SH-SY5Y (cell line): ENCODE results near the gene RNF166.

Source experiments
- GATA2 ChIP-seq: IDR thresholded peaks from 2 replicates; pipeline ENCODE4 v1.6.1; 2011; ENCODE audit warnings: mild to moderate bottlenecking, low read depth, low read length
- GATA3 ChIP-seq: IDR thresholded peaks from 2 replicates; pipeline ENCODE4 v1.6.1; 2011; ENCODE audit warnings: low read depth, mild to moderate bottlenecking, low read length, moderate library complexity

RNF166 gene

DNA sequence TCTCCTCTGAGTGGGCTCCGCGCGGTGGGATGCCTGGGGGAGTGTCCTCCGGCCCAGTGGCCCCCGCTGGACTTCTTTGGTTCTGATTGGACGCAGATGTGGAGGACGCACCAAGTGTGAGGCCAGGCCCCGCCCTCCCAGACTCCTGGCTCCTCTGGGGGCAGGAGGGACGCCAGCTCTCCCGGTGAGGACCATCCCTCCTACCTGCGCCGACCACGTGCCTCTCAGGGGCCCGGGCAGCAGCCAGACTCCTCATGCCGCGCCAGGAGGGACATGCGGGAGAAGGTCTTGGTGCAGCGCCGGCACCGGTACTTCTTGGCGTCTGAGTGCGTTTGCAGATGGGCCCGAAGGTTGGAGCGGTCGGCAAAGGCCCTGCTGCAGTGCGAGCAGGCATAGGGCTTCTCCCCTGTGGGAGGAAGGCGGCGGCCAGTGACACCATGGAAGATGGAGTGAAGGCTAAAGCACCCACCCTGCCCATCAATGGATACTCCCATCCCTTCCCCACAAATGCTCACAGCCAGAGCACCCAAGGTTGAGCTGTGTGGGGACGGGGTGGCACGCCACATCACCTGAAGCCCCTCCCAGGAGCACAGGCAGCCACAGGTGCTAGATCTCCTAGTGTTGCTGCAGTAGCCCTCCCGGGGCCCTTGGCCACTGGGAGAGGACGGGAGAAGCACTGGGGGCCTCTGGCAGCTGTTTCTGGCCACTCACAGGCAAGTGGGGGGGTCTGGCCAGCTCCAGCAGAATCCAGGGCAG, 27.8 kb downstream of the RNF166 start:
- TF ChIP-seq GATA3, result no peak
- no peak for TF ChIP-seq GATA2

DNA sequence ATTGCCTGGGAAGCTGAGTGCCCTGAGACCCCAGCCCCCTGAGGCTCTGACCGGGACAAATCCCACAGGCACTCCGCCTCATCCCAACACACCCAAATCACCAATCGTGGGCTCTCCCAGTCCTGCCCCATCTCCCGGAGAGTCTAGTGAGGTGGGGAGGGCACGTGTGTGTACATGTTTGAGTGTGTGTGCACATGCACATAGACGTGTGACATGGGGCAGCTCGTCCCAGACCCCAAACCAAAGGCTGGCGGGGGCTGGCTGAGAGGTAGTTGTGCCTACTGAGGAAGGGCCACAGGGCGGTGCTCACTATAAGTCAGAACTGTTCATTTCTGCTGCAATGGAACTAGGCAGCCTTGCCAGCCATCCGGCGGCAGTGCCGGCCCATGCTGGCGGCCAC, 28.5 kb downstream of the RNF166 start:
- TF ChIP-seq GATA2 (no peak), GATA3 (no peak)

DNA sequence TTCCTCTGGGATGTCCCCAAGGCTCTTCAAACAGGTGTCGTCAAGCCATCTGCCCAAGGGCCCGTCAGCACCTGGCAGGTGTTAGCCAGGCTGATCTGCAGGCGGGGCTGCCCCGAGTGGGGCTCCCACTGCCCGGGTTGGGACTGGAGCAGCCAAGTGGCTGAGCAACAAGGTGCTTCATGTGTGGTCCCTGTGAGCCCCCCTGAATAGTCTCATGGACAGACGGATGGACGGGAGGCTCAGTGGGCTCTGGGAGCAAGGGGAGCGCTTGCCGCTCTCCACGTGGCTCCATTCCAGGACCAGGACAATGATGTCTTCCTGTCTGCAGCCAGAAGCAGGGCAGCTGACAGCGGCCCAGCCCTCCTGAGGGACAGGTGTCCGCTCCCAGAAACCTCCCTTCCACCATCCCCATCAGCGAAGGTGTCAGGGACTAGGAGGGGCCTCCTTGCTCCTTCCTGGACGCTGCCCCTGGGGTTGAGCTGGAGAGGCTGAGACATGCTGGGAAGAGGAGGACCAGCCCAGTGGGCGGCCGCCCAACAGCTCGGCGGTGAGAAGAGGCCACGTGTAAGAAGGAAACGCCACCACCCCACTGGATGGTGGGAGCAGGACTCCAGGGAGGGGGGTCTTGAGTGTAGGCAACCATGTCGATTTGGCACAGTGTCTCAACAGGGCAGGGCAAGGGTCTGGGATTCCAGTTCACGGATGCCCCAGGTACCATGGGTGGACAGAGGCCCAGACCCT, 29.5 kb downstream of the RNF166 start:
- TF ChIP-seq GATA2, result no peak
- TF ChIP-seq GATA3, result no peak

DNA sequence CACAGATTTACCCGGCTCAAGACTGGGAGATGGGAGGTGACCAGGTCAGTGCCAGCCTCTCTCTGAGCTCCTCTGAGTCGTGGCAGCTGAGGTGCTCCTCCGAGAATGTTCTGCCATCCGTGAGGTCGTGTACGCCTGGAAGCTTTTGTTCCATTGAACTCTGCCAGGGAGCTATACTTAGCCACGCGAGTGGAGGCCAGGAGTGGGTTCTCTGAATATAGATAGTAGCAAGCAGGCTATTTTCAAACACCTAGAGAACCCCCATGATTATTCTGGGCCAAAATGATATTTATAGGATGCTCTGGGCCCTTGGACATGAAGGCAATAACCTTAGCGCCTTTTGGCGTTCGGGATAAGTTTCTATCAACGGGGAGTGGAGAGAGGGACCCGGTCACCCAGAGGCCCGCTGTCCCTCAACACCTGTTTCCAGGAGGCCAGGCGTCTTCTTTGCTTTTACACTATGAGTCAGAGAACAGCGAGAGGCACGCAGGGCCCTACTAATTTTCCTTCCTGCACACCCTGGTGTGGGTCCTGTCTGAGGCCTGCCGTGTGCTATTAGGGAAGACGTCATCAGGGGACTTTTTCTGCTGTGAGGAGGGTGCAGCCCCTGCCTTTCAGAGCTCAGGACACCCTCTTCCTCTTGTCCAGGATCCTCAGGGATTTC, 32.4 kb downstream of the RNF166 start:
- no peak for TF ChIP-seq GATA2
- no peak for TF ChIP-seq GATA3

DNA sequence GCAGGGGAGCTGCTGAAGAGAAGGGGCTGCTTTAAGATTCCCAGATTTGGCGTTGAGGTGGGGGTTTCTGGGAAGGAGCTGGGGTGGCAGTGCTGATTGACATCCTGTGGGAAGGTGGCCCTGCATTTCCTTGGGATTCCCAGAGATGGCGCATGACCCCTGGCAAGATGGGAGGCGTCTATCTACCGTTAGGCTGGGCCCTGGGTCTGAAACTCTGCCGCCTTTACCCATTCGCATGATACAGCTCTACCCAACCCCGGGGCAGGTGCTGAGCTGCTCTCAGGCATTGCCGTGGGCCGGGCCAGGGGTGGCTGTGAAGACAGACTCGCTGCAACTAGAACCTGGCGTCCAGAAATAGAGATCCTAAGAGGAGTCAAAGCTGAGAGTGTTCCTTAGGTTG, 33.4 kb downstream of the RNF166 start:
- TF ChIP-seq GATA2, result no peak

DNA sequence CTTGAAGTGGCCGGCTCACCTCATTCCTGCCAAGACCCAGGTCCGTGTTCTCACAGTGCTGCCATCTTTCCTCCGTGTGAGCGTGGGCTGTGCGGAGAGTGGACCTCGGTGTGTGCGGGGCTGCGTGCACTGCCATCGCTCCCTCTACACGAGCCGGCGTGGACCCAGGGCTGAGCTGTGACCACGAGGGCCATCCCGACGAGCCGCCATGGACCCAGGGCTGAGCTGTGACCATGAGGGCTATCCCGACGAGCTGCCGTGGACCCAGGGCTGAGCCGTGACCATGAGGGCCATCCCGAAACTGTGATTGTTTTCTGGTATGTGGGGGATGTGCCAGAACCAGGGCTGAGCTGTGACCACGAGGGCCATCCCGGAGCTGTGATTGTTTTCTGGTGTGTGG, 34.4 kb downstream of the RNF166 start:
- no peak for TF ChIP-seq GATA3
- no peak for TF ChIP-seq GATA2

DNA sequence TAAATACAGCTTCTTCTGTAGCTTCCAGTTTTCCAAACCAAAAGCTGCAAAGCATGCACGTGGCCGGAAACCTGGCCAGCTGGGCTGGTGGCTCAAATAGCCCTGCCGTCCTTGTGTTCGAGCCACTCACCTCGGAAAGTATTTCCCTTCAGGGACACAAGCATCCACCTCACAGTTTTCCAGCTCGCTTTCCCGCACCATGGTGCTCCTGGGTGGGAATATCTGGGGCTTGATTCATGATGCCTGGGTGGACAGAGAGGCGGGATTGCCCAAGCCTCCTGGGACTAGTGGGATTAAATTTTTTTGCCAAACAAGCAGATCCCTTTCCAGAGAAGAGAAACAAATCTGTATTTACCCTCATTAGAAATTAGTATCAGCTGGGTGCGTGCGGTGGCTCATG, 36.2 kb downstream of the RNF166 start:
- TF ChIP-seq GATA2 (no peak), GATA3 (no peak)

DNA sequence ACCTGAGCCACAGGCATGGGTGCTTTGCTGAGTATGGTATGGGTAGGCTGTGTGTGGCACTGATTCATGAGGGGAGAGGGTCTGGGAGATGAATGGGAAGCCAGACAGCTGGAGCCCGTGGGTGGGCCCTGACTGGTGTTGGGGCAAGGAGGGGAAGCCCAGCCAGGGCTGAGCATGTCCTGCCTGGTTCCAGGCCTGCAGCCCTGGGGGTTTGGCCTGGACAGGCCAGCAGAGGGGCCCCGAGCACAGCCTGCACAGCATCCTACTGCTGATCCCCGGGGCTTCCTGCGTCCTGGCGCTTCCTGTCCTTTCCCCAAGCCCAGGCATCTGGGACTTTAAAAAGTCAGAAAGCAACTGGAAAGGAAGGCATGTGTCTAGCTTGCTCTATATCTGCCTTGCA, 38.7 kb downstream of the RNF166 start:
- TF ChIP-seq GATA3, result no peak
- TF ChIP-seq GATA2, result no peak

DNA sequence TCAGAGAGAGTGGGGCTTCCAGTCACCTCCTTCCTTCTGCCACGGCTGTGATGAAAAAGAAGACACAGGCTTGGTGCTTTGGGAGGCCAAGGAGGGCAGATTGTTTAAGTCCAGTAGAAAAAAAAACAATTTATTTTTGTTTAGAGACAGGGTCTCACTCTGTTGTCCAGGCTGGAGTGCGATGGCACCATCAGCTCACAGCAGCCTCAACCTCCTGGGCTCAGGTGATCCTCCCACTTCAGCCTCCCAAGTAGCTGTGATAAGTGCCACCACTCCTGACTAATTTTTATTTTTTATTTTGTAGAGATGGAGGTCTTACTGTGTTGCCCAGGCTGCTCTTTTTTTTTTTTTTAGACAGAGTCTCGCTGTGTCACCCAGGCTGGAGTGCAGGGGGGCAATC, 40.6 kb downstream of the RNF166 start:
- TF ChIP-seq GATA3 (no peak), GATA2 (no peak)

DNA sequence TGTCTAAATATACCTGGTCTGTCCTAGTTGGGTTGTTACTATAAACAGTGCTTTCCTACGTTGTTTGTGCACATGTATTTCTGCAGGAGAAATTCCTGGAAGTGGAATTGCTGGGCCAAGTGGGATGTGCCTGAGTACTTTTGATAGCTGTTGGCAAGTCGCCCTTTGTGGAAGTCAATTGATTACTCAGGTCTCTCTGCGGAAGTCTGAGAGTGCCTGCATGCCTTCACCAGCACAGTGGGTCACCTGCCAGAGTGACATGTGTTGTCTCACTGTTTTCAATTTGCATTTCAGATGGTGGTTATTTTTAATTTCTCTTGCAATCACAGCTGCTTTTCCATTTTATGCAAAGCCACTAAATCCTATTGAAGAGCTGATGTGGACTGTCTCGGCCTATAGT, 41.1 kb downstream of the RNF166 start:
- TF ChIP-seq GATA2, result no peak
- TF ChIP-seq GATA3, result no peak

DNA sequence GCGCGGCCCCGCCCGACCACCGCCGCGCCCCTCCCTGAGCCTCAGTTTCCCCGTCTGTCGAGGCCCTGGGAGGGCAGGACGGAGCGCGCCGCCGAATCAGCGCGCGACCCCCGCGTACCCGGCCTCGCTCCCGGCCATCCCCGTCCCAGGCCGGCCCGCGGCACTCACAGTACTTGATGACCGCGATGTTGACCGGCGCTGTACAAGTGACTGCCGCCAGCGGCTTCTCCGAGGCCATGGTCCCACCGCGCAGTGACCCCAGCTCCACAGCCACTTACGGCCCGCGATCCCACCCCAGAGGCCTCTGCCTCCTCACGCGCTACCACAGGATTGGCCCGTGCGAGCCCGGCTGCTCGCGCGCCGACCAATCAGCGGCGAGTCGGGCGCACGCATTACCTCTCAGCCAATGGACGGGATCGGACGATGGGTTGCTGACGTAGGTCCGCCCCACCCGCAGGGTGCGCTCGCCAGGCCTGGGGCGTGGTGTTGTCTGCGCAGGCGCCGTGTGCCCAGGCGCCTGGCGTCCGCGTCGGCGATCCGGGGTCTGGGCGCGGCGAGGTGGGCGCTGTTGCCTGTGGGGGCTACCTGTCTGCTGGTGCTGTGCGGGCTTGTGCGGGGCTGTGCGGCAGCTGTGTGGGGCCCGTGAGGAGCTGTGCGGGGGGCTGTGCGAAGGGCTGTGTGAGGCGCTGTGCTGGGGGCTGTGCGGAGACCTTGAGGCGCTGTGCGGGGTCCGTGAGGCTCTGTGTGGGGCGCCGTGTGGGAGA, 43.2 kb downstream of the RNF166 start, which contains the start of gene MVD:
MVD (minus strand) TSS at position 249 of the 764 bp plus-strand sequence; CDS start at position 238, 11 bp downstream.
- TF ChIP-seq GATA3 (no peak), GATA2 (no peak)

DNA sequence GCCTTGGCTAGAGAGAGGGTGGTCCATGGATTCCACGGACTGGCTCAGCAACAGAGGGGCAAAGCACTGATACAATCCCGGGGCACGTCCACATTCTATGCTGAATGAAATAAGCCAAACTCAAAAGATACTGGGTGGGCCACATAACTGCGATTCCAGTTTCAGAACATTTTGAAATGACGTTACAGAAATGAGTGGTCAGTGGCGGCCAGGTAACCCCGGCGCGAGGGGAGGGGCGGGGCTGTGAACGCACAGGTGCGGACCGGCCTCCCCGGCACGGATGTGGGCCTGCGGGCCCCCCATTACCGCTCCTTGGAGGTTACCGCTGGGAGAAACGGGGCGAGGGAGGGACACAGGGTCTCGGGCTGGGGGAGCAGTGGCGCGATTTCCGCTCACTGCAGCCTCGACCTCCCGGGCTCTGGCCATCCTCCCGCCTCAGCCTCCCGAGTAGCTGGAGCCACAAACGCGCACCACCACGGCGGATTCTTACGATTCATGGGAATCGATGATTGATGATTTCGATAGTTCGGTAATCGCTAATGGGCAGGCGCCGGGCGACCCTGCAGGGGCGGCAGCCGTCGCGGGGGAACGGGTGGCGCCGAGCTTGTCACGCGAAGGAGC, 43.9 kb downstream of the RNF166 start:
- no peak for TF ChIP-seq GATA3
- TF ChIP-seq GATA2, result no peak

DNA sequence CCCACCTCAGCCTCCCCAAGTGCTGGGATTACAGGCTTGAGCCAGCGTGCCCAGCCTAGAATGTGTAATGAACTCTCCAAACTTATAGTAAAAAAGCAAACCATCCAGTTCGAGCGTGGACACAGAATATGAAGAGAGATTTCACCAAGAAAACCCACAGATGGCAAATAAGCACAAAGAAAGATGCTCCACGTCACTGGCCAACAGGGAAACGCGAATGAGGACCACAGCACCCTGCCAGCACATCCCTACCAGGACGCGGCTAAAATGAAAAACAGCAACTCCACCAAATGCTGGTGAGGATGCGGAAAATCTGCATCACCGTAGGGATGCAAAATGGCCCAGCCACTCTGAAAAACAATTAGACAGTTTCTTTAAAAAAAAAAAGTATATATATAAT, 44.7 kb downstream of the RNF166 start:
- TF ChIP-seq GATA2 (no peak), GATA3 (no peak)

DNA sequence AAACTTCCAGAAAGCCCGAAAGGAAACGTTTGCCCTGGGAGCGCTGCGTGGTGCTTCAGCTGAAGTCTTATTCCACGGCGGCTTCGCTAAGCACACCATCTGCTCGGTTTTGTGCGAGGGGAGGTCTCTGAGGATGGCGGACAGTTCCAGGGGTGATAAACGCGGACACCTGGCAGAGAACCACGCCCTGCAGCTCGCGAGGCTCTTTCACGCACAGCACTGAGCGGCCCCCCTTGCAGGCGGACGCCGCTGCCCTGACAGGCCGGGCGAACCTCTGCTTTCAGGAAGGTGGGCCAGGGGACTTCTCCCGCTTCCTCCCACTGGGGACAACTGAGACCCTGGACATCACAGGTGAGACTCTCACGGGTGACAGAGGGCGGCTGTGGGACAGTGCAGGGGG, 47.0 kb downstream of the RNF166 start:
- TF ChIP-seq GATA2 (no peak), GATA3 (no peak)

DNA sequence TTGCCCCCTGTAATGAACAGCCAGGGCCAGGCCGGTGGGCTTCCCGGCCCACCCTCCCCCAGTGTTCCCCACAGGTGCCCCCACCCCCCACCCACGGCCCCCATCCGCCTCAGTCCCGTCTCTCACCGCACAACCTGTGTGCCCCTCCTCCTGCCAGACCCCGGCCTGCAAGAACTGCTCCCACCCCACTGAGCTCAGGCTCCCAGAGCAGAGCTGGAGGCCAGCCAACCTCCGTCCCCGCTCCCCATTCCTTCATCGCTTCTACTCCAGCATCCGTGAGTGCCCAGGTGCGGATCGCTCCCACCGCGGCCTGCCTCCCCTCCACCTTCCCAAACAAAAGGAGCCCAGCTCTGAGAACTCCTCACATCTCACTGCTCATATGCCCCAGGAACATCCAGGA, 47.5 kb downstream of the RNF166 start:
- TF ChIP-seq GATA3 (no peak), GATA2 (no peak)
